GM18873 (cell line): ENCODE data around the gene SLC38A8.

ENCODE experiments used
- ATAC-seq: cut with Tn5 transposase; IDR thresholded peaks from one replicate; pipeline ENCODE4 v1.9.1; 2021; ENCODE audit warnings: mild to moderate bottlenecking, moderate library complexity, moderate number of reproducible peaks; ENCODE audit not compliant: unreplicated experiment, low FRiP score

The SLC38A8 gene

DNA sequence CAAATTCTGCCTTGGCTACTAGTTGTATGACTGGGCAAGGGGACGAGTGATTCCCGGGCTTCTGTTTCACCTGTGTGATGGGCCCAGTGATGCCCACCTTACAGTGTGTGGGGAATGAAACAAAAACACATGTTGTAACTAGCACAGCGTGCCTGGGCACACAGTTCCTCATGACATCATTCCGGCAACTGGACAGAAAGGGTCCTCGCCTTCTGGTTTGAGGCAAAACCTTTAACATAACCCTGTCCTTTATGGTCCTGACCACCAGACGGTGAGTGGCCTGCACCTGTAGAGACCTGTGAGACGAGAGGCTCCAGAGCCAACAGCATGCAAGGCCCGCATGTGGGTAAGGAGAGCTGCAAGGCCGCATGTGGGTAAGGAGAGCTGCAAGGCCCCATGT lies 7.7 kb upstream of the SLC38A8 start:
- ATAC-seq: no peak

- ATAC-seq: no peak
These were observed 6.9 kb upstream of the SLC38A8 start for GRCh38 chr16:84049403-84050060.

DNA sequence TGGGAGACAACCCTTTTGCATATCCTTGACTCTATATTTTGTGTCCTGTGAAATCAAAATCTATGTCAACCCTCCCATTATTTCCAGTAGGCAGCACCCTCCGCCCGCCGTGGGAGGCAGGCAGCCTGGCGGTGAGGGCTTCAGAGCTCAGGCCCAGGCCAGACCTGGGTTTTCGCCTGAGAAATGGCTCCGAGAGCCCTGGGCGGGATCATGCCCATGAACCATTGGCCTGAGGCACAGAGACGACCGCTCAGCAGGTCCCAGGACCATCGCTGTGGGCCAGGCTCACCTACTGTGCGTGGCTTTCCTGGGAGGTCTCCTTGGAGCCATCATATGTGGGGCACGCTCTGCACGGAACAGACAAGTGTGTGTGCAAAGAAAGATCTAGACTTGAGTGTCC lies 6.3 kb upstream of the SLC38A8 start:
- no peak for ATAC-seq

DNA sequence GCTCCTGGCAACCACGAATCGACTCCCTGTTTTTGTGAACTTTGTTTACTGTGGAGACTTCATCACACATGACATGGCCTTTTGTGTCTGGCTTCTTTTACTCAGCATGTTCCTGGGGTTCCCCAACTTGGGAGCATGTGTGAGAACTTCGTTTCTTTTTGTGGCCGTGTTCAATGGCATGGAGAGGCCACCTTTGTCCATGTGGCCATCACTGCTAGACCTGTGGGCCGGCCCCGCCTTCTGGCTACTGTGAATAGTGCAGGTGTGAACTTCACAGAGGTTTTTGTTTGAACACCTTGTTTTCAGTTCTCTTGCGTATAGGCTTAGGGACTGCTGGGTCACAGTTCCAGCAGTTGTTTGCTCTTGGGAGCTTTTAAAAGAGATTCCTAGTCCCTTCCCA lies 5.7 kb upstream of the SLC38A8 start:
- no peak for ATAC-seq

DNA sequence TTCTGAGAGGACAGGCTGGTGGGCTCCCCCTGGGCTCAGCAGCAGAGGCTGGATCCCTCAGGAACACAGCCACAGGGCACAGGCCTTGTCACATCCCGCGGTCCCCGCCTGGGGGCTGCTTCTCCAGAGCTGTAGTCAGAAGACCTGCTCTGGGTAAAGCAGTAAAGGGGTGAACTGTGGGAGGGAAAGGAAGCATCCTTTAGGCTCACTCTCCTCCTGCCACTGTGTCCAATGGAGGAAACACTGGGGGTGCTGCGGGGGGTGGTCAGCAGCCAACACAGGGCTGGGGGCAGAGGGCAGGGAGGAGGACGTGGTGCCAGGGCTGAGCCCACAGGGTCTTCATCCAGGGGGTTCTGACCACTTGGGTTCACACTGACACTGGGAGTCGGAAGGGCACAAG lies 5.0 kb upstream of the SLC38A8 start:
- no peak for ATAC-seq

GRCh38 chr16:84047206-84047605 lies 4.6 kb upstream of the SLC38A8 start:
- no peak for ATAC-seq

- no peak for ATAC-seq
These were observed 3.3 kb upstream of the SLC38A8 start for GRCh38 chr16:84045818-84046470.

GRCh38 chr16:84045001-84045817 lies 2.6 kb upstream of the SLC38A8 start:
- ATAC-seq: no peak

- no peak for ATAC-seq
These were observed 1.5 kb upstream of the SLC38A8 start for GRCh38 chr16:84044118-84044488.

DNA sequence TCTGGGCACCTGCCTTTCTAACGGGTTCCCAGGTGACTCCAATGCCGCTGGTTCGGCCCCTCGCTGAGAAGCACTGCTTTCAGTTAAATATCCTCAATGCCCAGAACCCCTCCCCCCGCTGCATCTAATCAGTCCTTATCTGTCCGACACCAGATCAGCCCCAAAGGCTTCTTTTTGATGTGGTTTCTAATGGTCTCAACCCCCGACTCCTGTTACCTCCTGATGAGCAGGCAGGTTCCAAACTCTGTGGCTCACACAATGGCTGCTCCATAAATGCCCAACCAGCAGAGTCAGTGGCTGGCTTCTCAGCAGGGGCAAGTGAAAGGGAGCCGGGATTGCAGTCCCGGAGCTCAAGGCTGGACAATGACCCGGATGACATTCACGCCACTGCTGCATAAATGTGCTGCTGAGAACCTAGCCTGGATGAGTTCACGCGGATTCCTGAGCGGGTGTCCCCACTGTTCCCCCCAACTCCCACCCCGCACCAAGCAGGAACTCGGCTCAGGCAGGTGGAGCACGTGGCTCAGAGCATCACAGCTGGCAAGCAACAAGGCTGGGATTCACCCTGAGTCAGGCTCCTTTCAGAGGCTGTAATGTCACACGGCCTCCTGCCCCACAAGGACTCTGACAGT lies 1.0 kb upstream of the SLC38A8 start:
- ATAC-seq: no peak

DNA sequence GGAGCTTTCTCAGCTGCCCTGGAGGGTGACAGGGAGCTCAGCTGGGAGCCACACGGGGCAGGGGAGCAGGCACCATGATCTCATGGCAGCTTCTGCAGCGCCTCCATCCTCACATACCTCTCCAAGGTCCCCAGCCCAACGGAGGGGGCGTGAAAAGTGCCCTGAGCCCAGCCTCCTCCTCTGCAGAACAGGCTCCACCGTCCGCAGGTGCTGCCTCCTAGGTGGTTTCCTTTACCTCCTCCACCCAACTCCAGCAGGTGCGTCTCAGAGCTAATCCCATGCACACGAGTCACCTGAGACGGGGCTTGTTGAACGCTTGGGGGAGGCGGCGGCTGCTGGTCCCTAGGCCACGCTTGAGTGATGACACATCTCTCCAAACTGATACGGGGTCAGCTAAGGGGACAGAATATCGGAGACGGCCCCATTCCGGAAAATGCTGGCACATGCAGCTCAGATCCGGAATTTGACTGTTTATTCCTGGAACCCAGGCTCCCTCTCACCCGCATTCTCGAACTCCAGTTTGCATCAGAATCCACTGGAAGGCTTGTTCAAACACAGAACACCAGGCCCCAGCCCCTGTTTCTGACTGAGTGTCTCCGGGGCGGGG lies 387 bp upstream of the SLC38A8 start:
- ATAC-seq: no peak

GRCh38 chr16:84041881-84042280 lies 714 bp downstream of the SLC38A8 start:
- no peak for ATAC-seq

DNA sequence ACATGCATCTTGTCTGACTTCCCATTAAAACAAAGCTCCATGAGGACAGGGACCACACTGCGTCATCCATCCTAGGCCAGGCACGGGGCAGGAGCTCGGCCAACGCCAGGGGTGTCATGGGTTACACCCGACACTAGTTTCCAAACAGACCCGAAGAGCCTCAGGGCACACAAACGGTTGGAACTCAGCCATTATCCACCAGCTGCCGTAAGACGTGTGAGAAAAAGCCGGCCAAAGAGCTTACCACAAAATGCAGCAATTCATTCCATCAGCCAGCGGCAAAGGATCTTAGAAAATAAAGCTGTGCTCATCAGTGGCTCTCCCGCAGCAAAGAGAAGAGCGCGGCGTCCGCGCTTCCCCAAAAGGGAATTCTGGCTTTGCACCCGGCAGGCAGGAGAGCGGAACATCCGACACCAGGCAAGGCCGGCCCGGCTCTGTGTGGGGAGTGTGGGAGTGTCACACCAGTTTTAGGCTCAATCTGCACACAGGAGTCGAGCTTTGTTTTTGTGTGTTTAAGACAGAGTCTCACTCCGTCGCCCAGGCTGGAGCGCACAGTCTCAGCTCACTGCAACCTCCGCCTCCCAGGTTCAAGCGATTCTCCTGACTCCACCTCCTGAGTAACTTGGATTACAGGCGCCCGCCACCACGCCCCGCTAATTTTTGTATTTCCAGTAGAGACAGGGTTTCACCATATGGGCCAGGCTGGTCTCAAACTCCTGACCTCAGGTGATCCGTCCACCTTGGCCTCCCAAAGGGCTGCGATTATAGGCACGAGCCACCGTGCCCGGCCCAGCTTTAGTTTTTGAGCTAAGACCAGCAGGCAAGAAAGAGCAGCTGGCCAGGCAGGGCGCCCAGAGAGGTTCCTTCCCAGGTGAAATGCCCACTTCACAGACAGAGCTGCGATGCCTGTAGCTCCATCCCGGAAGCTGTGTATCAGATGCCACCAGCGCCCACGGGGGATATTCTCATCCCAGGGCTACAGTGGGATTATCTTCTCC lies 1.5 kb downstream of the SLC38A8 start:
- ATAC-seq: no peak

- no peak for ATAC-seq
These were observed 2.3 kb downstream of the SLC38A8 start for GRCh38 chr16:84040226-84040822.

- ATAC-seq: no peak
These were observed 2.9 kb downstream of the SLC38A8 start for GRCh38 chr16:84039696-84040095.

GRCh38 chr16:84038469-84038868 lies 4.1 kb downstream of the SLC38A8 start:
- ATAC-seq: no peak

- no peak for ATAC-seq
These were observed 5.6 kb downstream of the SLC38A8 start for GRCh38 chr16:84036982-84037425.

DNA sequence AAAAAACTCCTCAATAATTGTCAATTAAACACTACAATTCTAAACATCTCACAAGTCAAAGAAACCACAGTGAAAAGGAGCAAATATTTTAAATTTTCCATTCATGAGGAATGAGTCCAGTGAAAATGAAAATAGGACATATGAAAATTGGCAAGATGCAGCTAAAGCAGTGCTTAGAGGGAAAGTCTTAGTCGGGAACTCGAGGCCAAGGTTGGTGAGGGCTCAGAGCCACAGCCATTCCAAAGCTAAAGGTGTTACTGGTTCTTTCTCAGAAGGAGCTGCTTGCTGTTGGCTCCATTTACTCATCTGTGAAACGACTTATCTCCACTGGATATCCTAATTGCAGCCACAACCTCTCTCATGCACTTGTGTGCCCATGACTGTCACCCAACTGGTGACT lies 6.5 kb downstream of the SLC38A8 start:
- no peak for ATAC-seq

GRCh38 chr16:84034516-84034915 lies 8.1 kb downstream of the SLC38A8 start:
- ATAC-seq: no peak
